ENCODE results near the gene SPEG. TPM values are rescaled to one million over a fixed set of nuclear protein-coding genes. Genes with fewer than 3 reads are reported as not detected.
A peak's percentile ranks its signal among the peaks of the same experiment; 100 is the strongest.

Gene SPEG
- total RNA-seq, 1 experiment from 2014 or later = 55.3 TPM

GRCh38 chr2:219461047-219461514 lies 26.4 kb downstream of the SPEG start:
- H3K27me3 Mint-ChIP-seq (ENCODE audit: low read depth) = no peaks in the 10 kb centered on the region
- no peak overlapping the region for H3K4me3 Mint-ChIP-seq
- ChIA-PET POLR2A (interaction anchor here (0.6 to 1.4 kb wide), 4 partner anchors 27 to 288 kb away, joined by 3 to 5 read pairs (median 3); partner anchors contain the start of genes GMPPA and SPEG), CTCF (interaction anchor here (0.7 to 5.6 kb wide), 24 partner anchors 11 to 101 kb away, joined by 3 to 104 read pairs (median 13); partner anchors contain the start of genes DES, DNPEP, GMPPA and SPEG)
- H3K27ac Mint-ChIP-seq = no peak overlapping the region
- H3K4me1 Mint-ChIP-seq = peaks cover 31% of the 10 kb centered on the region
- DNase-seq (ENCODE audit: low spot score) (peak; percentile 20), ATAC-seq (peak; percentile 9)
- no peaks in the 10 kb centered on the region for H3K9me3 Mint-ChIP-seq
- TF ChIP-seq ZNF423 (CRISPR knock-in tag; IDR thresholded peaks at IDR 0.05) = peak; percentile 60; the same call in 1 of the 2 replicates
- TF ChIP-seq JUN (CRISPR knock-in tag; IDR thresholded peaks at IDR 0.05) = no peak
- H3K36me3 Mint-ChIP-seq = peaks cover 8% of the 10 kb centered on the region; the same call in 1 of the 2 replicates

GRCh38 chr2:219461669-219462068 lies 27.0 kb downstream of the SPEG start:
- ChIA-PET POLR2A (interaction anchor here (1.4 kb wide), 1 partner anchor 28 kb away, joined by 5 read pairs; the partner anchor contains the start of gene SPEG), CTCF (interaction anchor here (0.7 to 5.6 kb wide), 17 partner anchors 11 to 74 kb away, joined by 3 to 104 read pairs (median 34); partner anchors contain the start of genes DES, DNPEP, GMPPA and SPEG)
- no peak for TF ChIP-seq RELA (CRISPR knock-in tag; IDR thresholded peaks at IDR 0.05; ENCODE audit: borderline replicate concordance)
- TF ChIP-seq, protein P1, sequence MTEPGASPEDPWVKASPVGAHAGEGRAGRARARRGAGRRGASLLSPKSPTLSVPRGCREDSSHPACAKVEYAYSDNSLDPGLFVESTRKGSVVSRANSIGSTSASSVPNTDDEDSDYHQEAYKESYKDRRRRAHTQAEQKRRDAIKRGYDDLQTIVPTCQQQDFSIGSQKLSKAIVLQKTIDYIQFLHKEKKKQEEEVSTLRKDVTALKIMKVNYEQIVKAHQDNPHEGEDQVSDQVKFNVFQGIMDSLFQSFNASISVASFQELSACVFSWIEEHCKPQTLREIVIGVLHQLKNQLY (CRISPR knock-in tag; IDR thresholded peaks at IDR 0.05) = no peak
- Mint-ChIP-seq H3K4me1 (peaks cover 31% of the 10 kb centered on the region), H3K36me3 (peaks cover 8% of the 10 kb centered on the region; the same call in 1 of the 2 replicates), H3K27ac (no peak overlapping the region), H3K4me3 (no peak overlapping the region), H3K27me3 (ENCODE audit: low read depth) (no peaks in the 10 kb centered on the region), H3K9me3 (no peaks in the 10 kb centered on the region)
- ATAC-seq (no peak), DNase-seq (ENCODE audit: low spot score) (peak; percentile 10)

DNA sequence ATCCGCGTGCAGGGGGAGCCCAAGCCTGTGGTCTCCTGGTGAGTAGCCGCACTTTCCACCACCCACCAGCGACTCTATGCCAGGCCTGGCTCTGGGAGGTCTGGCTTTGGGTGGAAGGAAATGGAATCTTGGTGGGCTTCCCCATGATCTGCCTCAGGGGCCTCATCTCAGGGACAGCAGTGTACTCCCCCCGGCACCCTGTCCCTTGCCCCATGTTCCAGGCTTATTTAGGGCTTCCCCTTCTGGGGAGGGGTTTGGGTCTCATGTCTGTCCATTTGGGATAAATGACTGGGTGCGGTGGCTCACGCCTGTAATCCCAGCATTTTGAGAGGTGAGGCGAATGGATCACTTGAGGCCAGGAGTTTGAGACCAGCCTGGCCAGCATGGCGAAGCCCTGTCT lies 27.7 kb downstream of the SPEG start:
- Mint-ChIP-seq H3K4me3 (no peak overlapping the region), H3K9me3 (no peaks in the 10 kb centered on the region), H3K27ac (no peak overlapping the region), H3K27me3 (ENCODE audit: low read depth) (no peaks in the 10 kb centered on the region), H3K36me3 (peaks cover 8% of the 10 kb centered on the region; the same call in 1 of the 2 replicates), H3K4me1 (peaks cover 31% of the 10 kb centered on the region)
- no peak for TF ChIP-seq ATF1 (CRISPR knock-in tag; IDR thresholded peaks at IDR 0.05)
- TF ChIP-seq KAT7 (CRISPR knock-in tag; IDR thresholded peaks at IDR 0.05; ENCODE audit: borderline replicate concordance) = no peak
- TF ChIP-seq SMAD3 (CRISPR knock-in tag; IDR thresholded peaks at IDR 0.05; ENCODE audit: borderline replicate concordance) = no peak
- TF ChIP-seq, protein P2, sequence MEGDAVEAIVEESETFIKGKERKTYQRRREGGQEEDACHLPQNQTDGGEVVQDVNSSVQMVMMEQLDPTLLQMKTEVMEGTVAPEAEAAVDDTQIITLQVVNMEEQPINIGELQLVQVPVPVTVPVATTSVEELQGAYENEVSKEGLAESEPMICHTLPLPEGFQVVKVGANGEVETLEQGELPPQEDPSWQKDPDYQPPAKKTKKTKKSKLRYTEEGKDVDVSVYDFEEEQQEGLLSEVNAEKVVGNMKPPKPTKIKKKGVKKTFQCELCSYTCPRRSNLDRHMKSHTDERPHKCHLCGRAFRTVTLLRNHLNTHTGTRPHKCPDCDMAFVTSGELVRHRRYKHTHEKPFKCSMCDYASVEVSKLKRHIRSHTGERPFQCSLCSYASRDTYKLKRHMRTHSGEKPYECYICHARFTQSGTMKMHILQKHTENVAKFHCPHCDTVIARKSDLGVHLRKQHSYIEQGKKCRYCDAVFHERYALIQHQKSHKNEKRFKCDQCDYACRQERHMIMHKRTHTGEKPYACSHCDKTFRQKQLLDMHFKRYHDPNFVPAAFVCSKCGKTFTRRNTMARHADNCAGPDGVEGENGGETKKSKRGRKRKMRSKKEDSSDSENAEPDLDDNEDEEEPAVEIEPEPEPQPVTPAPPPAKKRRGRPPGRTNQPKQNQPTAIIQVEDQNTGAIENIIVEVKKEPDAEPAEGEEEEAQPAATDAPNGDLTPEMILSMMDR (IDR thresholded peaks at IDR 0.05) = no peak
- TF ChIP-seq MYBL2 (CRISPR knock-in tag; IDR thresholded peaks at IDR 0.05) = no peak
- TF ChIP-seq JUN (CRISPR knock-in tag; IDR thresholded peaks at IDR 0.05) = no peak
- no peak for TF ChIP-seq ZMAT4 (CRISPR knock-in tag; IDR thresholded peaks at IDR 0.05)
- no peak for TF ChIP-seq PRRX2 (CRISPR knock-in tag; IDR thresholded peaks at IDR 0.05)
- TF ChIP-seq ZBTB21 (CRISPR knock-in tag; IDR thresholded peaks at IDR 0.05; ENCODE audit: borderline replicate concordance) = no peak
- no peak for TF ChIP-seq ZNF396 (CRISPR knock-in tag; IDR thresholded peaks at IDR 0.05; ENCODE audit: borderline replicate concordance)
- TF ChIP-seq GRHL2 (CRISPR knock-in tag; IDR thresholded peaks at IDR 0.05; ENCODE audit: insufficient replicate concordance, severe bottlenecking) = no peak
- TF ChIP-seq, protein P3, sequence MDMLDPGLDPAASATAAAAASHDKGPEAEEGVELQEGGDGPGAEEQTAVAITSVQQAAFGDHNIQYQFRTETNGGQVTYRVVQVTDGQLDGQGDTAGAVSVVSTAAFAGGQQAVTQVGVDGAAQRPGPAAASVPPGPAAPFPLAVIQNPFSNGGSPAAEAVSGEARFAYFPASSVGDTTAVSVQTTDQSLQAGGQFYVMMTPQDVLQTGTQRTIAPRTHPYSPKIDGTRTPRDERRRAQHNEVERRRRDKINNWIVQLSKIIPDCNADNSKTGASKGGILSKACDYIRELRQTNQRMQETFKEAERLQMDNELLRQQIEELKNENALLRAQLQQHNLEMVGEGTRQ (CRISPR knock-in tag; IDR thresholded peaks at IDR 0.05) = no peak
- TF ChIP-seq, protein P4, sequence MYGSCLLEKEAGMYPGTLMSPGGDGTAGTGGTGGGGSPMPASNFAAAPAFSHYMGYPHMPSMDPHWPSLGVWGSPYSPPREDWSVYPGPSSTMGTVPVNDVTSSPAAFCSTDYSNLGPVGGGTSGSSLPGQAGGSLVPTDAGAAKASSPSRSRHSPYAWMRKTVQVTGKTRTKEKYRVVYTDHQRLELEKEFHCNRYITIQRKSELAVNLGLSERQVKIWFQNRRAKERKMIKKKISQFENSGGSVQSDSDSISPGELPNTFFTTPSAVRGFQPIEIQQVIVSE (CRISPR knock-in tag; IDR thresholded peaks at IDR 0.05; ENCODE audit: borderline replicate concordance) = no peak
- no peak for TF ChIP-seq FOXJ3 (CRISPR knock-in tag; IDR thresholded peaks at IDR 0.05; ENCODE audit: borderline replicate concordance)
- no peak for TF ChIP-seq ZNF232 (CRISPR knock-in tag; IDR thresholded peaks at IDR 0.05)
- TF ChIP-seq CREB1 (CRISPR knock-in tag; IDR thresholded peaks at IDR 0.05) = no peak
- no peak for TF ChIP-seq GABPB1 (CRISPR knock-in tag; IDR thresholded peaks at IDR 0.05)
- CTCF ChIA-PET = interaction anchor here (0.6 to 5.6 kb wide), 10 partner anchors 14 to 134 kb away, joined by 3 to 62 read pairs (median 16); partner anchors contain the start of genes DNPEP and SPEG
- DNase-seq (ENCODE audit: low spot score) (peak; percentile 5), ATAC-seq (no peak)
- POLR2A ChIA-PET = no interaction called here
